HG03520 (cell line): ENCODE measurements around the gene HHAT.

Experiments used
- ATAC-seq: cut with Tn5 transposase; IDR thresholded peaks from one replicate; pipeline ENCODE4 v1.9.1; 2021; ENCODE audit warnings: mild to moderate bottlenecking, moderate library complexity; ENCODE audit not compliant: unreplicated experiment

The HHAT gene

GRCh38 chr1:210328746-210329503 is at the start of gene HHAT:
Gene HHAT, plus strand, starts transcription at chr1:210328902. Its CDS starts 20,074 bp downstream, at chr1:210348976.
- peak; percentile 30 for ATAC-seq

- ATAC-seq: no peak
Observed at GRCh38 chr1:210280221-210280620, 48.5 kb upstream of the HHAT start.

- ATAC-seq: no peak
Observed at GRCh38 chr1:210288116-210288515, 40.6 kb upstream of the HHAT start.

GRCh38 chr1:210289248-210289647 is 39.5 kb upstream of the HHAT start:
- ATAC-seq: no peak

GRCh38 chr1:210291081-210291764 is 37.5 kb upstream of the HHAT start:
- ATAC-seq: no peak

GRCh38 chr1:210291786-210292230 is 36.9 kb upstream of the HHAT start:
- no peak for ATAC-seq

GRCh38 chr1:210292231-210292871 is 36.4 kb upstream of the HHAT start:
- no peak for ATAC-seq

GRCh38 chr1:210293171-210293607 is 35.5 kb upstream of the HHAT start:
- no peak for ATAC-seq

GRCh38 chr1:210294999-210295745 is 33.5 kb upstream of the HHAT start:
- no peak for ATAC-seq

GRCh38 chr1:210296682-210297081 is 32.0 kb upstream of the HHAT start:
- no peak for ATAC-seq

- ATAC-seq: no peak
Observed at GRCh38 chr1:210298296-210298695, 30.4 kb upstream of the HHAT start.

- ATAC-seq: no peak
Observed at GRCh38 chr1:210298936-210299335, 29.8 kb upstream of the HHAT start.

- no peak for ATAC-seq
Observed at GRCh38 chr1:210299501-210299900, 29.2 kb upstream of the HHAT start.

GRCh38 chr1:210300923-210301614 is 27.6 kb upstream of the HHAT start:
- no peak for ATAC-seq

GRCh38 chr1:210301615-210302000 is 27.1 kb upstream of the HHAT start:
- ATAC-seq: no peak

GRCh38 chr1:210302501-210302900 is 26.2 kb upstream of the HHAT start:
- no peak for ATAC-seq

- no peak for ATAC-seq
Observed at GRCh38 chr1:210303391-210303790, 25.3 kb upstream of the HHAT start.

- ATAC-seq: no peak
Observed at GRCh38 chr1:210310562-210311153, 18.0 kb upstream of the HHAT start.

GRCh38 chr1:210311726-210312493 is 16.8 kb upstream of the HHAT start:
- ATAC-seq: no peak
